22Rv1 (cell line): Measurements from ENCODE around the gene MAP1LC3B2.

Experiments used
- H3K27ac ChIP-seq: fragments of 450-650 bp; 2 replicates; pipeline ENCODE4 v1.5.1; 2017
- CTCF ChIP-seq: fragments of 450-650 bp; IDR thresholded peaks from 2 replicates; pipeline ENCODE4 v1.5.1; 2017; ENCODE audit warnings: mild to moderate bottlenecking
- ZFX ChIP-seq: fragments of 450-650 bp; IDR thresholded peaks from 2 replicates; pipeline ENCODE4 v1.6.1; 2017; ENCODE audit warnings: antibody characterized with exemption, borderline replicate concordance

MAP1LC3B2 gene

GRCh38 chr12:116607039-116607438 is 47.9 kb downstream of the MAP1LC3B2 start:
- no peak for TF ChIP-seq ZFX
- no peak for TF ChIP-seq CTCF
- H3K27ac ChIP-seq, result no peak overlapping the region

GRCh38 chr12:116609319-116610114 is 50.3 kb downstream of the MAP1LC3B2 start:
- H3K27ac ChIP-seq, result no peak overlapping the region
- TF ChIP-seq CTCF, result peak; percentile 71
- TF ChIP-seq ZFX, result no peak

- H3K27ac ChIP-seq, result no peak overlapping the region
- TF ChIP-seq CTCF, result no peak
- no peak for TF ChIP-seq ZFX
Measured at GRCh38 chr12:116610971-116611541, 51.9 kb downstream of the MAP1LC3B2 start.

GRCh38 chr12:116612436-116612835 is 53.3 kb downstream of the MAP1LC3B2 start:
- TF ChIP-seq ZFX, result no peak
- no peak for TF ChIP-seq CTCF

GRCh38 chr12:116613256-116613655 is 54.1 kb downstream of the MAP1LC3B2 start:
- no peak for TF ChIP-seq ZFX
- TF ChIP-seq CTCF, result no peak
- no peak overlapping the region for H3K27ac ChIP-seq

More at GRCh38 chr12:116612436-116612835, 53.3 kb downstream of the MAP1LC3B2 start:
- no peak overlapping the region for H3K27ac ChIP-seq

- no peak overlapping the region for H3K27ac ChIP-seq
- no peak for TF ChIP-seq ZFX
- TF ChIP-seq CTCF, result no peak
Measured at GRCh38 chr12:116614194-116614915, 55.2 kb downstream of the MAP1LC3B2 start.

GRCh38 chr12:116615141-116615861 is 56.1 kb downstream of the MAP1LC3B2 start:
- no peak for TF ChIP-seq CTCF

More at GRCh38 chr12:116615141-116615861, 56.1 kb downstream of the MAP1LC3B2 start:
- no peak overlapping the region for H3K27ac ChIP-seq
